ENCODE measurements around the gene CCDC142.
"Not testable (repeated sequence)": the region's sequence is repeated elsewhere in the genome, so short reads cannot be mapped to it uniquely, and the experiment has no call there.

The CCDC142 gene

DNA sequence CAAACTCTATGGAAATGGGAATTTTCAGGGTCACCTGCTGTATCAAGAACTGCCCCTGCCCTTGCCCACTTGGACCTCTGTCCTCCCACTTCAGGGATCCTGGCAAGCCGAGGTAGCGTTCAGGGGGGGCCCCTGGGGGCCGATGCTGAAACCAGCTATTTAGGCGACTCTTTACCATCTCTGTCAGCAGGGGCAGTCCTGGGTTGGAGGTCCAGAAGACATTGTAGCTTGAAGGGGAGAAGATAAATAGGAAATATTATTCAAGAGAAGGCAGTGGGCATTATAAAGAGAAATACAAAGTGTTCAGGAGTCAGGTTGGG, 20.1 kb downstream of the CCDC142 start:
- DNase-seq = no peak

DNA sequence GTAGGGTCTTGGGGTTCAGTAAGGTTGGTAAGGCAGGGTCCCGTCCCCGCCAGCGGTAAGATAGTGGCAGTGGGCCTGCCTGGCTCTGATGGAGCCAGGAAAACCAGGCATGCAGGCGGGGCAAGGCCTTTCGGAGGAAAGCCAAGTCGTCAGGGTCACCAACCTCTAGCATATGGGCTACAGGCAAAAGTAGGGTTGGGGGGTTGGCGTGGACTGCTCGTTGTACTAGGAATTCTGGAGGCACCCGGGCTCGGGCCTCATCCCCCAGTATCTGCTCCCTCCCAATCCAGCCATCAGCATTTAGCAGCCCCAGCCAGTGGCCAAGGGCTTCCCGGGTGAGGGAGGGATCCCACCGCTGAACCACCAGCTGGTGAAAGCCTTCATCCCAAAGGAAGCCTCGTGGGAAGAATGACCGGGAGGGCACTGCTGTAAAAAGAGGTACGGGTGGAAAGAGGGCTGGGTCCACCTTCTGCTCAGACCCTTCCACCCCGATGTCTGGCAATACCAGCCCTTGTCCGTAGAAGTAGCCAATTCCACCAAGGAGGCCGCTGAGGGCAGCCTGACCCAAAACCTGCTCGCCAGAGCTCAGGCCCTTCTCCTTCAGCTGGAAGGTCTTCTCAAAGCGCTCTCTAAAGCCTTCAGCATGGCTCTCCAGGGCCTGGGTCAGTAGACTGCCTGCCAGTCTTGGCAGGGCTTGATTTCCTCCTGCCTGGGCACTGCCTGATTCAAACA, 20.6 kb downstream of the CCDC142 start:
- DNase-seq = no peak

DNA sequence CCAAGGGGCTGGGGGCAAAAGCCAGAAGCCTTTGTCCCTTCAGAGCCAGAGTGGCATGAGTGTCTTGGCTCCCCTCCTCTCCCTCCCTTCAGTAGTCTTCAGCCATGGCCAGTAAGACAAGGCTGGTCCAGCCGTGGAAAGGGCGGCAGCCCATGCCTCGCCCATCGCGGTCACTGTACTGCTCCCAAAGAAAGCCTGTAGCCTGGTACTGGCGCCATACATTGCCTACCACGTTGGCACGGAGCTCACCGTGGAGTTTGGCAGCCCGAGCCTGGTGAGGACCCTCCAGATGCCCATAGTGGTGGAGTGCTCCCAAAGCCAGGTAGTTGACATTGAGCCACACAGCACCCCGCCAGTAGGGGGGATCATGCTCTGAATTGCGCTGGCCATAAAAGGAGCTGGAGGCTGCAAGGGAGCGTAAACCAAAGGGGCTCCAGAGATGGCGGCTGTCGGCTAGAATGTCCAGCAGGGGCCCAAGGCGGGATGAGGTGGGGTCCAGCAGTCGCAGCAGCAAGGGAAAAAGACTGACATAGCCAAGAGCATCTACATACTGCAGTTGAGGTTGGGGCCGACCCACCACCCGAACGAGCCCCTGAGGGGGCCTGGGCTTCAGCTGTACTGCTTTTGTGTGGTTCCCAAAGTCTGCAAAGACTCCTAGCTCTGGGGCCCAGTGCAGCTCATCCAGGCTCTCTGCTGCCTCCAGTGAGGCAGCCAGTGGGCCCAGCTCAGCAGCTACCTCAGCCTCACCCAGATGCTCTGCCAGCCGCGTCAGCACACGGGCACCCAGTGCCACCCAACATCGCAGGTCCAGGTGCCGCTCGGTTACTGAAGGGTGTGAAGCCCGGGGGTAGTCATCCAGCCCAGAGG, 21.4 kb downstream of the CCDC142 start:
- no peak for DNase-seq

DNA sequence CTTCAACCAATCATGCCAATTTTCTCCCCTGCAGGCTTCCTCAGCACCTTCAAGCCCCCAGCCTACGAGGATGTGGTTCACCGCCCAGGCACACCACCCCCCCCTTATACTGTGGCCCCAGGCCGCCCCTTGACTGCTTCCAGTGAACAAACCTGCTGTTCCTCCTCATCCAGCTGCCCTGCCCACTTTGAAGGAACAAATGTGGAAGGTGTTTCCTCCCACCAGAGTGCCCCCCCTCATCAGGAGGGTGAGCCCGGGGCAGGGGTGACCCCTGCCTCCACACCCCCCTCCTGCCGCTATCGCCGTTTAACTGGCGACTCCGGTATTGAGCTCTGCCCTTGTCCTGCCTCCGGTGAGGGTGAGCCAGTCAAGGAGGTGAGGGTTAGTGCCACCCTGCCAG, 22.6 kb downstream of the CCDC142 start:
- DNase-seq = not testable (repeated sequence)

DNA sequence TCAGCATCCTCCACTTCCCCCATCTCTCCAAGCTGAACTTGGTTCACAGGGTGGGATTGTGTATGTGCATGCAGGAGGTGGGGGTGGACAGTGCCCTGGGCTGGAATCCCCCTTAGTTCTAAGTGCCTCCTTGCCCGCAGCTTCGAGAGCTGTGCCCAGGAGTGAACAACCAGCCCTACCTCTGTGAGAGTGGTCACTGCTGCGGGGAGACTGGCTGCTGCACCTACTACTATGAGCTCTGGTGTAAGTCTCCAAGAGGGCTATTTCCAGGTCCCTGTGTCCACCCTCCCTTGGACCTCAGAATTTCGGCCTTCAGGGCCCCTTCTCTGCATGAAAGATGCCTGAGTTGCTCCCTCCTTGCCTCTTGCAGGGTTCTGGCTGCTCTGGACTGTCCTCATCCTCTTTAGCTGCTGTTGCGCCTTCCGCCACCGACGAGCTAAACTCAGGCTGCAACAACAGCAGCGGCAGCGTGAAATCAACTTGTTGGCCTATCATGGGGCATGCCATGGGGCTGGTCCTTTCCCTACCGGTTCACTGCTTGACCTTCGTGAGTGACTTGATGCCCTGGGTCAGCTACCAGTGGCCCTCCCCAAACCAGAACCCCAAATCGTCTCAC, 23.2 kb downstream of the CCDC142 start:
- DNase-seq = not testable (repeated sequence)

DNA sequence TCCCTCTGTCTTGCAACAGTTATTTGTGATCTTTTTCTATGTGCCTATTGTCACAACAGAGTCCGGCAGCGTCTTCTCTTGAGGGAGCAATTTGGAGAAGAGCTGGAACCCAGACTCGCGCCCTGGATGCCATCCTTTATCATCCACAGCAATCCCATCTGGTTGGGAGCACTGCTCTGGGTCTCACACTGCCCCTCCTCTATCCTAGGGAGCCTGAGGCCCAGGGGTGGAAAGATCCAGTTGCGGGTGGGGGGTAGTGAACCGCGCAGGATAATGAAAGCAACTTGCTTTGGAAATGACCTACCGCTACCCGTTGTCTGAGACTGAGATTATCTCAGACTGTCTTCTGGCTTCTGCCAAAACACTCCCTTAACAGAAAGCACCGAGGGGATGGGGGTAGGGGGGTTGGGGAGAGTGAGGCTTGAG, 23.8 kb downstream of the CCDC142 start:
- no peak for DNase-seq

DNA sequence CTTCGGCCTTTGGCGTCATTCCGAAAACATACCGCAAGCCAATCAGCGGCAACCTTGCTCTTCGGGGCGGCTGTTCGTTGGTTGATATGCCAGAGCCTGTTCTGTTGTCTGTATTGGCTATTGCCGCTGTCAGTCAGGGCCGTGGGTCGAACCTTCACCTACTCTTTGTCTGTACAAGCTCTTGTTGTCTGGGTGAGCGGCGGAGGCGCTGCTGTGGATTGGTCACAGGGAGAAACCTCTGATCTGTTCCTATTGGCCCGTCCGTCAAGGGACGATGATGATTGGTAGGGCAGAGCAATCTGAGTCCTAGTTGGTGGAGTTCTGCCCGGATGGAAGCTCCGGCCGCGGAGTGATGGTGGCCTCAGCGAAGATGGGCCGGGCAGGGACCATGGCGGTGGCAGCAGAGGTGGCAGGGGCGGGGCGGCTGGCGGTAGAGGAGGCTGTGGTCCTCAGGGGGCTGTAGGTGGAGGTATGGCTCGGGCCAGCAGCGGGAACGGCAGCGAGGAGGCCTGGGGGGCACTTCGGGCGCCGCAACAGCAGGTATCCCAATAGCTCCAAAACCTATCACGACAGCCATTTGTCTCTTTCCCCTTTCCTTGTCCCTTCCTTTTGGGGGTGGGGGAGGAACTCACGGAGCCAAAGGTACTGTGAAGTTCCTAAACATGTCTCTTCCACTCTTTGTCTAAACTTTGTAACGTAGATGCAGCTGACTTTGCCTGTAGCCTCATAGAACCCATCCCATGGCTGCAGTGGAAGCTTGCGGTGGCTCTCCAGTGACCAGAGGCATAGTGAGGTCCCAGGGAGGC, 24.5 kb downstream of the CCDC142 start, which contains the start of gene WBP1:
Gene WBP1, plus strand, starts transcription at position 307 of the 806 bp plus-strand sequence. Its CDS starts 165 bp downstream, at position 472.
- peak; percentile 98 for DNase-seq

DNA sequence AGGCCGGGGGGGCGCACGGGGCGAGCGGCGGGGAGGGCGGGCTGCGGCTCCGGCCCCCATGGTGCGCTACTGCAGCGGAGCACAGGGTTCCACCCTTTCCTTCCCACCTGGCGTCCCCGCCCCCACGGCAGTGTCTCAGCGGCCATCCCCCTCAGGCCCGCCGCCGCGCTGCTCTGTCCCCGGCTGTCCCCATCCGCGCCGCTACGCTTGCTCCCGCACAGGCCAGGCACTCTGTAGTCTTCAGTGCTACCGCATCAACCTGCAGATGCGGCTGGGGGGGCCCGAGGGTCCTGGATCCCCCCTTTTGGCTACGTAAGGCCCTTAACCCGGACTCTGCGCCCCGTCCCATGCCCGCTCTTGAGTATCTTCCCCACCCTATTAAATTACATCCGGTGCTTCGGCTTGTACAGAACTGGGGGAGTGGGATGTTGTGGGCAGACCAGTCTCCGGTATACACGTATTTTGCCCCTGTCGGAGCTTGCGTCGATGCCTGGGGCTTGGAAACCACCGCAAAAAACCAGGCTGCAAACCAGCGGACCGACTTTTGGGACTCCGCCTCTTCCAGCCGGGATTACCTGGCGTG, 25.2 kb downstream of the CCDC142 start:
- DNase-seq = peak; percentile 18

DNA sequence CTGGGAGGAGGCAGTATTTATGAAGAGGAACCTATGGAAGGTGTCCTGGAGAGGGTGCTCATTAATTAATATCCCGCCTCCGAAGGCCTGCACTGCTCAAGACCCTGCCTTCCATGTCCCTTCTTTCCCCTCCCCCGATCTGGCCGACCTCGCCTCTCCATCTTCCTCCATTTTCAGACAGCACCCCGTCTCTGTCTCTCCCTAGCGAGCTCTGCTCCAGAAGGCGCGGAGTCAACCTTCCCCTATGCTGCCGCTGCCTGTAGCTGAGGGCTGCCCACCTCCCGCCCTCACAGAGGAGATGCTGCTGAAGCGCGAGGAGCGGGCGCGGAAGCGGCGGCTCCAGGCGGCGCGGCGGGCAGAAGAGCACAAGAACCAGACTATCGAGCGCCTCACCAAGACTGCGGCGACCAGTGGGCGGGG, 25.7 kb downstream of the CCDC142 start:
- DNase-seq = no peak

DNA sequence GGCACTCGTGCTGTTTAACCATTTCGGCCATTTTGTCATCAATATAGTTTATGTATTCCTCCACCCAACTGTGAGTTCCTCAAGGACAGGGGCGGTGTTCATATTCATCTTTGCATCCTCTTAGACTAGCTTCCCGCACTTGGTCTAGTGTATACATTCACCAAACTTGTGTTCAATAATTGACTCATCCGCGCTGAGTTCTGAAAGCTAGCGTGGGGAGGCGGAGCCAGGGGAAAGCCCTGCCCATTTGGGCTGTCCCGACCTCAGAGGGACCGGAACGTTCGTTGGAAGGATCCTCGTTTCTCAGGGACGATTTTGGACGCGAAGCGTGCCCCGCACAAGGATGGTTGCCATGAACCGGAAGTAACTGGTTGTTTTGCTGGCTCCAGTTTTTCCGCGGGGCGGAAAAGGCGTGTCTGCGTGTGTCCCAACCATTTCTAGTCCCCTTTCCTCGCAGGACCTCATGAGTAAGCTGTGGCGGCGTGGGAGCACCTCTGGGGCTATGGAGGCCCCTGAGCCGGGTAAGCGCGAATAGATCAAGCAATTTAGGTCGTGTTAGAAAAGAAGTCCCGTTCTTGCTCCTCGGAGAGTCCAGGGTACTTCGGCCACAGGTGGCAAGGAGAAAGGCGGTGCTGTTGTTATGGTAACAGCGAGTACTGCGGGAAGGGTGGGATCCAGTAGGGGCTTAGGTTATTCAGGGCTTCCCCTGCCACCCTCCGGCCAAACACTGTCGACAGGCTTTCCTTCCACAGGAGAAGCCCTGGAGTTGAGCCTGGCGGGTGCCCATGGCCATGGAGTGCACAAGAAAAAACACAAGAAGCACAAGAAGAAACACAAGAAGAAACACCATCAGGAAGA, 27.9 kb downstream of the CCDC142 start, which contains the start of gene INO80B:
Gene INO80B, plus strand, starts transcription at position 434 of the 858 bp plus-strand sequence. Its CDS starts 30 bp downstream, at position 464.
- DNase-seq = peak; percentile 92

DNA sequence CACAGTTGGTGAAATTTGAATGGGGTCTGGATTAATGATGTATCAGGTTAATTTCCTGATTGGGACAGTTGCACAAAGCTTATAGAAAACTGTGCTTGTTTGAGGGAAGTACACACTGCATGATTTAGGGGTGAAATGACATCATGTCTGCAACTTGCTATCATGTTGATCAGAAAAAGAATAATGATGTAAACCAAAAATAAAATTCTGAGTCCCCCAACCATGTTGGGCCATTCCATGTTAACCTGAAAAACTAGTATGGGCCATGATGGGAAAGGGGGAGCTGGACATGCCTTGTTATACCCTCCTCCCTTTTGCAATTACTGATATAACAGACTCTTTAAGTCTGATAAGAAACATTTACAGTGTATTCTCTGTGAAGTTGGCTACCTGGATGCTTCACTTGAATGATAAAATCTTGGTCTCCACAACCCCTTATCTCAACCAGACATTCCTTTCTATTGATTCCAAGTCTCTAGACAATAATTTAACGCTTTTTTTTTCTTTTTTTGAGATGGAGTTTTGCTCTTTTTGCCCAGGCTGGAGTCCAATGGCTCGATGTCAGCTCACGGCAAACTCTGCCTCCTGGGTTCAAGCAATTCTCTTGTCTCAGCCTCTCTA, 32.1 kb downstream of the CCDC142 start:
- DNase-seq = no peak

DNA sequence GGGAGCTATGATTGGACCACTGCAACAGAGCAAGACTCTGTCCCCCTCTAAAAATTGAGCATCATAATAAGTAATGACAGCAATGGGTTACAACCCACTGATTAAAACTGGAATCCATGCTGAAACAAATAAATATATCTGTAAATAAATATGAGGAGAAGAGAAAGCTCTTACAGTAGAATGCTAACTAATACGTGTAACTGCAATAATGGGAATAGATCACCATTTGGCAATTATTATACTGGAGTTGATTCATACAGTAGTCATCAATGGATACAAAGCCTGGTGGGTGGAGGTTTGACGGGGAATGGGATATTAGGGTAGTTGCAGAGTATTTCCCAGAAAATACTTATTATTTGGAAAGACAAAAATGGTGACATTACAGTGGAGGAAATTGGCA, 34.0 kb downstream of the CCDC142 start:
- DNase-seq = no peak

DNA sequence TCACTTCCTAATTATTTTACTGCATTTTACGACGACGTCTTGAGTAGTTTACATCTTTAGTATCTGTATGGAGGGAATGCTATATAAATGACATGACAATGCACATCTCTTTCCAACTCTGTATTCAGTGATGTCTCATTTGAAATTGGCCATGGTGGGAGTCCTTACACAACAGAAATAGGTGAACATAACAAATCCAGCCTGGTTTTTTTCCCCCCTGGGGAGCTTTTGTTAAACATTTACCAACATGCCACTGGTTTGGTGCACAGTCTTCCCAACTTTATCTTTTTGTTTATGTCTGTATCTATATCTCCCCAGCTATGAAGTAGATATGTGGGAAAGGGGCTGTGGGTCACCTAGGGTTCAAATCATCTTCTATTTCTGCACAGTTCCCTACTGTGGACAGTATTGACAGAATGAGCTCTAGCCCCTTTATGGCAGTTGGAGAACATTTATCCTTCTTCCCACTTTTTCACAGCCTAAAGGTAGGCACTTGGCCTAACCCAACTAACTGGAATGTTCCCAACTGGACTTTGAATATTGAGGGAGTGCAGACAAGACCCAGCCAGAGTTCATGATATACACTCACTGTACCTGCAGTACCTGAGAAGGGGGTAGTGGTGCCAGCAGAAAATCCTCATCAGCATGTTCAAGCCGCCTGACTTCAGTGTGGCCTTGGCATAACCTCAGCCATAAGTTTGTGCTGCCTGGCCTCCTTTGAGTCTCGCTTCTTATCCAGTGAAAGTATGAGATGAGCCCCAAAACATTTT, 35.4 kb downstream of the CCDC142 start:
- DNase-seq = no peak

DNA sequence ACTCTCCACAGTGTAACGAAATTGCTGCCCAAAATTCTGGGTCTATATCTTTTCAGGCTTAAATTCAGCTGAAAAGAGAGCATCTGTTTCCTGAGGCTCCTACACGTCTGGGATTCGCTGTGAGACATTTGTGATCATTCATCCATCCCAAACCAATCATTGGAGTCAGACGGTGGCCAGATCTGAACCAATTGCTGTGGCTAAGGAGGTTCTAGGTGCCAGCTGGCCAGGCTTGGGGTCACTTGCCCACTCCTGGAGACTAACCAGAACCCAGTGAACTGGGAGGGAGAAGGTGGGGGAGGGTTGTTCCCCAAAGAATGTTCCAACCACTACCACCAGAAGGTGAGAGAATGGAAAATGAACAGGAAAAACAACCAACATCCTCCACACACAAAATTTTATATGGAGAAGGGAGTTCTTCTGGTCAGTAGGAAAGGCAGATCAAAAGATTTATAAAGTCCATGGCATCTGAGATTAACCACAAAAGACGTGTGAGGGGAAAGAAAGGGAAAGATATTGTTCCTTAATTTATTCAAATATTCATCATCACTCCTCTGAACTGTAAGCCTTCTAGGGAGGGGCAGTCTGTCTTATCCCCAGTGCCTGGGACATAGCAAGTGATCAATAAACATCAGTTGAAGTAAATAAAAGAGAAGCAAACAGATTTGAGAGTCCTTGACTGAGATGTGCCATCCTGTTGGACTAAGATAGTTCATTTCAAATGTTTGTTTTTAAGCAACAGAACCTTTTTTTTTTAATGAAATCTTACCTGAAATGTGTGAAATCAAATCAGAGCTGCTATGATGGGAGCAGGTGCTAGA, 38.1 kb downstream of the CCDC142 start:
- DNase-seq = no peak

DNA sequence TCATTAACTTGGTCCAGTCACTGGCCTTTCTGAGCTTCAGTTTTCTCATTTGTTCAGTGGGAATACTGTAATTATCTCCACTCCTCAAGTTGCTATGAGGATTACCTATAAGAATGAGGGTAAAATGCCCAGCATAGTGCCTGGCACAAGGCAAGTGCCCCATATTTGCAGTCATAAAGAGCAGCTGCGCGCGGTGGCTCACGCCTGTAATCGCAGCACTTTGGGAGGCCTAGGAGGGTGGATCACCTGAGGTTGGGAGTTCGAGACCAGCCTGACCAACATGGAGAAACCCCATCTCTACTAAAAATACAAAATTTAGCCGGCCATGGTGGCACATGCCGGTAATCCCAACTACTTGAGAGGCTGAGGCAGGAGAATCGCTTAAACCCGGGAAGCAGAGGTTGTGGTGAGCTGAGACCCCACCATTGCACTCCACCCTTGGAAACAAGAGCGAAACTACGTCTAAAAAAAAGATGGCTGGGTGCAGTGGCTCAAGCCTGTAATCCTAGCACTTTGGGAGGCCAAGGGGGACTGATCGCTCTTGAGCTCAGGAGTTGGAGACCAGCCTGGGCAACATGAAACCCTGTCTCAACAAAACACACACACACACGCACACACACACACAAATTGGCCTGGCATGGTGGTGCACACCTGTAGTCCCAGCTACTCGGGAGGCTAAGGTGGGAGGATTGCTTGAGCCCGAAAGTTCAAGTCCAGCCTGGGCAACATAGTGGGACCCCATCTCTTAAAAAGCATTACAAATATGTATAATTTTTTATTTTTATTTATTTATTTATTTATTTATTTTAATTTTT, 40.1 kb downstream of the CCDC142 start:
- DNase-seq = not testable (repeated sequence)

DNA sequence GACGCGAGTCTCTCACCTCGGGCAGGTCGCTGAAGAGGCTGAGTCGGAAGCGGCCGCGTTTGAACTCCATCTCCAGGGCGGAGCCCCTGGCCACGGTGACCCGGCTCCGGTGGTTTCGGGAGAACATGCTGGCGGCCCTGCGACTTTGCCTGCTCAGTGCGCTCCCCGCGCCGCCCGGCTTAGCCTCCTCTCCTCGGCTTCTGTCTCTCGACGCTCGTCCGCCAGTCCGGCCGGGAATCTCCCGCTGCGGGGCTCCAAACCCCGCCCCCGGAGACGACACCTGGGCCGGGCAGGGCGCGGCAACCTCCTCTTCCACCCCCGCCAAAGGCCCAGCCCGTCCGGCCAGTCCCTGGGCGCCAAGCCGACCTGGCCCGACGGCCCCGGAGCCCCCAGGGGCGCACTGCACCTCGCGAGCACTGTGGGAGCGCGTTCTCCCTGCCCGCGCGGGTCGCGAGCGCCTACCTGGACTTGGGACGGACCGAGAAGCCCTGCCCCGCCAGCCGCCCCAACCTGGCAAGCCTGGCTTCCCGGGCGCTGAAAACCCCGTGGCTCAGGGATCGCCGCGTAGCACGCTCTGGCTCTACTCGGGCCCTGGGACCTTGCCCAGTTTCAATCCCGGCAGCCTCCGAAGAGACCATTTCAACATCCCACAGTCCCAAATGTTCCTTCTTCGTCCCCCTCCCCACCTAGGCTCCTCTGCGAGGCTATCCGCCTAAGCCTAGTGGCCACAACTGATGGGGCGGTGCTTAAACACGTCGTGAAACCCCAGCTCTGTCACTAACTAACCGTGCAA, 40.9 kb downstream of the CCDC142 start, which contains the start of gene RTKN:
Gene RTKN, minus strand, starts transcription at position 248 of the 793 bp plus-strand sequence. Its CDS starts 121 bp downstream, at position 127.
- no peak for DNase-seq

DNA sequence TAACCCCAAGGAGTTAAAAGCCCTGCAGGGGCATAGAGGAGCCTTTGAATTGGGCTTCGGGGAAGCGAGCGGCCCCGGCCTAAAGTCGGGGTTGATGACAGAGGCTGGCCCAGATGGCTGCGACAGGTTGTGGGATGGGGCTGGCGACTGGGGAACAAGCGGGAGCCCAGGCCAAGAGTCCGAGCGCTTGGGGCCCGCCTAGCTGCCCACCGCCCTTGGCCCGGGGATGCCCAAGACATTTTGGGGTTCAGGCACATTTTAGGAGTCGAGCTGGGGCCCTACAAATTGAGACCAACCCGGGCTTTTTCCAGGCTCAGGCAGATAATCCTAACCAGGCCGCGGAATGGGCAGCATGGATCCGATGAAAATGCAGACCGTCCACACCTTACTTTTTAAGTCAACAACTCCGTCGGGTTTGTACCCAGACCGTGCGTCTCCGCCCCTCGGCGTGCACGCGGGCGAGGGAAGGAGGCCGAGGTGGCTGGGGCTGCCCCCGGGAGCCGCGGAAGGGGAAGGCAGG, 41.6 kb downstream of the CCDC142 start:
- no peak for DNase-seq
